Calu3 (cell line): ENCODE data around the gene ARHGAP15. TPM values are rescaled to one million over a fixed set of nuclear protein-coding genes. Genes with fewer than 3 reads are reported as not detected.

ENCODE experiments used
- BruUV-seq: library from RNA; stranded (reverse); fragments of 400-500 nt; replicated peaks from 2 replicates; lab custom pipeline; 2021; lab: Mats Ljungman, UMichigan
- CTCF ChIA-PET: fragments of 300-600 bp; sonication (Branson Sonifier 250); formaldehyde crosslinking; loops from one replicate; lab custom pipeline; 2022; ENCODE audit warnings: antibody characterized with exemption; lab: Charles Lee
- DNase-seq: peaks from one replicate; pipeline ENCODE4 v3.0.0; 2022
- H3K27ac Mint-ChIP-seq: one replicate; pipeline ENCODE4 v1.8.0; 2022; ENCODE audit warnings: mixed read lengths; ENCODE audit not compliant: unreplicated experiment
- H3K27me3 Mint-ChIP-seq: one replicate; pipeline ENCODE4 v1.8.0; 2022; ENCODE audit warnings: mixed read lengths; ENCODE audit not compliant: unreplicated experiment
- H3K36me3 Mint-ChIP-seq: one replicate; pipeline ENCODE4 v1.8.0; 2022; ENCODE audit warnings: mild to moderate bottlenecking, moderate library complexity, mixed read lengths; ENCODE audit not compliant: insufficient read depth, unreplicated experiment
- H3K4me1 Mint-ChIP-seq: one replicate; pipeline ENCODE4 v1.8.0; 2022; ENCODE audit warnings: mild to moderate bottlenecking, low read depth, mixed read lengths; ENCODE audit not compliant: unreplicated experiment
- H3K4me3 Mint-ChIP-seq: one replicate; pipeline ENCODE4 v1.8.0; 2022; ENCODE audit warnings: mild to moderate bottlenecking, low read depth, moderate library complexity, mixed read lengths; ENCODE audit not compliant: unreplicated experiment
- H3K9me3 Mint-ChIP-seq: one replicate; pipeline ENCODE4 v1.8.0; 2022; ENCODE audit warnings: low read depth, mixed read lengths; ENCODE audit not compliant: unreplicated experiment
- CTCF ChIP-seq: fragments of 200-600 bp; IDR thresholded peaks from one replicate; pipeline ENCODE4 v1.8.0; 2022; ENCODE audit warnings: antibody characterized with exemption; ENCODE audit not compliant: unreplicated experiment
- intact Hi-C: fragments of 100-400 bp; cut with micrococcal nuclease; formaldehyde crosslinking; loops from one replicate; pipeline ENCODE4 v1.10.0; 2022; ENCODE audit not compliant: unreplicated experiment
- total RNA-seq: library from RNA; stranded (reverse); gene quantifications from 2 replicates; pipeline ENCODE4 v1.2.3, GENCODE V29; 2022

ARHGAP15 gene
- total RNA-seq, 1 experiment from 2014 or later = not detected

GRCh38 chr2:143684551-143685320, 555.5 kb downstream of the ARHGAP15 start:
- Mint-ChIP-seq H3K27me3 (no peaks in the 10 kb centered on the region), H3K36me3 (no peaks in the 10 kb centered on the region), H3K4me3 (no peak overlapping the region), H3K4me1 (no peaks in the 10 kb centered on the region), H3K27ac (no peak overlapping the region), H3K9me3 (no peaks in the 10 kb centered on the region)
- intact Hi-C loops = loop anchor here (10.0 kb wide), 1 partner anchor 250 kb away; no protein-coding TSS in a partner anchor
- DNase-seq = no peak
- CTCF ChIA-PET = interaction anchor here (0.6 kb wide), 1 partner anchor 366 kb away, joined by 3 read pairs; no protein-coding TSS in a partner anchor
- TF ChIP-seq CTCF = no peak
- BruUV-seq = no TSS peak

- CTCF ChIA-PET = interaction anchor here (0.6 kb wide), 1 partner anchor 366 kb away, joined by 3 read pairs; no protein-coding TSS in a partner anchor
- no peaks in the 10 kb centered on the region for H3K9me3 Mint-ChIP-seq
- no peak for TF ChIP-seq CTCF
- H3K27me3 Mint-ChIP-seq = no peaks in the 10 kb centered on the region
- BruUV-seq = no TSS peak
- no peak overlapping the region for H3K4me3 Mint-ChIP-seq
- H3K27ac Mint-ChIP-seq = no peak overlapping the region
- no peaks in the 10 kb centered on the region for H3K36me3 Mint-ChIP-seq
- H3K4me1 Mint-ChIP-seq = no peaks in the 10 kb centered on the region
- intact Hi-C loops = loop anchor here (10.0 kb wide), 1 partner anchor 249 kb away; no protein-coding TSS in a partner anchor
- DNase-seq = no peak
Observed at GRCh38 chr2:143685421-143686078, 556.3 kb downstream of the ARHGAP15 start.

- H3K27me3 Mint-ChIP-seq = no peaks in the 10 kb centered on the region
- DNase-seq = peak; percentile 20
- H3K36me3 Mint-ChIP-seq = no peaks in the 10 kb centered on the region
- H3K27ac Mint-ChIP-seq = no peak overlapping the region
- H3K4me3 Mint-ChIP-seq = no peak overlapping the region
- intact Hi-C loops = loop anchor here (10.0 kb wide), 1 partner anchor 248 kb away; no protein-coding TSS in a partner anchor
- no peaks in the 10 kb centered on the region for H3K4me1 Mint-ChIP-seq
- H3K9me3 Mint-ChIP-seq = no peaks in the 10 kb centered on the region
- peak; percentile 37 for TF ChIP-seq CTCF
- CTCF ChIA-PET = no interaction called here
- no TSS peak for BruUV-seq
Observed at GRCh38 chr2:143686585-143687164, 557.5 kb downstream of the ARHGAP15 start.

- BruUV-seq = no TSS peak
- no peak for TF ChIP-seq CTCF
- H3K36me3 Mint-ChIP-seq = no peaks in the 10 kb centered on the region
- H3K4me1 Mint-ChIP-seq = no peaks in the 10 kb centered on the region
- CTCF ChIA-PET = no interaction called here
- intact Hi-C loops = loop anchor here (10.0 kb wide), 1 partner anchor 247 kb away; no protein-coding TSS in a partner anchor
- no peak overlapping the region for H3K4me3 Mint-ChIP-seq
- no peak overlapping the region for H3K27ac Mint-ChIP-seq
- no peaks in the 10 kb centered on the region for H3K9me3 Mint-ChIP-seq
- DNase-seq = no peak
- no peaks in the 10 kb centered on the region for H3K27me3 Mint-ChIP-seq
Observed at GRCh38 chr2:143688248-143688647, 559.0 kb downstream of the ARHGAP15 start.
